ENCODE measurements around the gene EP400. TPM values are rescaled to one million over a fixed set of nuclear protein-coding genes. Genes with fewer than 3 reads are reported as not detected.

Gene EP400
- total and polyA plus RNA-seq, 8 donors = 5.2 to 39.8 (median 21.6) TPM

DNA sequence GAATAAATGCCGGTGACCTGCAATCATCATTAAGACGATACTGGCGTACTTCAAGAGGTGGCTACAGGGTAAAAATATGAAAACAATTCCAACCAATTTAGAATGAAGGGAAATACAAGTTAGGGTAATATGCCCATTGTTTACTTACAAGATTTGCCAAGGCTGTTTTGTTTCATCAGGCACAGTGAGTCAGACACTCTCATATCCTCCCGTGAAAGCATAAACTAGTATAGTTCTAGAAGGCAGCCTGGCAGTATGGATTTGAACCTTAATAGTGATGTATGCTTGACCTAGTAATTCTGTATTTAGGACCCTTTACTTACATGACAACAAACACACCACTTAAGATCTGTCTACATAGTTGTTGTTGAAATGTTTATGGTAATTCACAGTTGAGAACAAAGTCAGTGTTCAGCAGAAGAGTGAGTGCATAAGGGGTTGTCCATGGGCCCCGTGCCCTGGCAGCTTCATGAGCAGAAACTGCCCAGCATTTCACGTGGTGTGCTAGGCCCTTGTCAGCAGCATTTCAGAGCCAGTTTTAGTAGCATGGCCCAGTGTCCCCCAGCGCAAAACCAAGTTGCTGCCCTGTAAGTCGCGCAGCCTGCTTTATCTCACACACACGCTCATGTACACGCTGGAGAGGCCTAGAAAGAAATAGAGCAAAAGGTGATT is 80.8 kb downstream of the EP400 start:
- Histone ChIP-seq H3K27me3 (no peaks in the 10 kb centered on the region), H3K36me3 (peaks cover 81 to 100% (median 100%) of the 10 kb centered on the region in 4 donors), H3K9me3 (no peaks in the 10 kb centered on the region), H3K27ac (no peak overlapping the region), H3K4me1 (no peaks in the 10 kb centered on the region), H3K4me3 (no peak overlapping the region)
- DNase-seq = no peak
- intact Hi-C loops (cut with DNase I; ENCODE audit: low total_unique reads) = no loop called here
- TF ChIP-seq, protein P1, sequence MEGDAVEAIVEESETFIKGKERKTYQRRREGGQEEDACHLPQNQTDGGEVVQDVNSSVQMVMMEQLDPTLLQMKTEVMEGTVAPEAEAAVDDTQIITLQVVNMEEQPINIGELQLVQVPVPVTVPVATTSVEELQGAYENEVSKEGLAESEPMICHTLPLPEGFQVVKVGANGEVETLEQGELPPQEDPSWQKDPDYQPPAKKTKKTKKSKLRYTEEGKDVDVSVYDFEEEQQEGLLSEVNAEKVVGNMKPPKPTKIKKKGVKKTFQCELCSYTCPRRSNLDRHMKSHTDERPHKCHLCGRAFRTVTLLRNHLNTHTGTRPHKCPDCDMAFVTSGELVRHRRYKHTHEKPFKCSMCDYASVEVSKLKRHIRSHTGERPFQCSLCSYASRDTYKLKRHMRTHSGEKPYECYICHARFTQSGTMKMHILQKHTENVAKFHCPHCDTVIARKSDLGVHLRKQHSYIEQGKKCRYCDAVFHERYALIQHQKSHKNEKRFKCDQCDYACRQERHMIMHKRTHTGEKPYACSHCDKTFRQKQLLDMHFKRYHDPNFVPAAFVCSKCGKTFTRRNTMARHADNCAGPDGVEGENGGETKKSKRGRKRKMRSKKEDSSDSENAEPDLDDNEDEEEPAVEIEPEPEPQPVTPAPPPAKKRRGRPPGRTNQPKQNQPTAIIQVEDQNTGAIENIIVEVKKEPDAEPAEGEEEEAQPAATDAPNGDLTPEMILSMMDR (IDR thresholded peaks at IDR 0.05) = no peak
- TF ChIP-seq EP300 (IDR thresholded peaks at IDR 0.05) (no peak), POLR2AphosphoS5 (IDR thresholded peaks at IDR 0.05) (no peak), POLR2A (IDR thresholded peaks at IDR 0.05) (no peak)
- 90 to 94% (median 92%) methylated on average over 11 of the region's 11 CpGs for WGBS, 5 donors

GRCh38 chr12:132033627-132034026 is 83.9 kb downstream of the EP400 start:
- TF ChIP-seq POLR2A (IDR thresholded peaks at IDR 0.05) (no peak), POLR2AphosphoS5 (IDR thresholded peaks at IDR 0.05) (no peak), EP300 (IDR thresholded peaks at IDR 0.05) (no peak)
- TF ChIP-seq, protein P1 (IDR thresholded peaks at IDR 0.05) = no peak
- H3K9me3 ChIP-seq = no peaks in the 10 kb centered on the region
- no peak overlapping the region for H3K27ac ChIP-seq
- no peaks in the 10 kb centered on the region for H3K4me1 ChIP-seq
- WGBS, 5 donors = 90 to 96% (median 93%) methylated on average over 5 of the region's 5 CpGs
- H3K4me3 ChIP-seq = no peak overlapping the region
- H3K27me3 ChIP-seq = no peaks in the 10 kb centered on the region
- DNase-seq = no peak
- H3K36me3 ChIP-seq = peaks cover 72 to 100% (median 100%) of the 10 kb centered on the region in 4 donors
- intact Hi-C loops (cut with DNase I; ENCODE audit: low total_unique reads) = no loop called here

GRCh38 chr12:132036063-132036683 is 86.4 kb downstream of the EP400 start:
- 93 to 95% (median 94%) methylated on average over 31 of the region's 31 CpGs for WGBS, 5 donors
- Histone ChIP-seq H3K27ac (no peak overlapping the region), H3K4me1 (no peaks in the 10 kb centered on the region), H3K36me3 (peaks cover 58 to 98% (median 97%) of the 10 kb centered on the region in 4 donors), H3K27me3 (no peaks in the 10 kb centered on the region), H3K9me3 (no peaks in the 10 kb centered on the region), H3K4me3 (no peak overlapping the region)
- intact Hi-C loops (cut with DNase I; ENCODE audit: low total_unique reads) = no loop called here
- TF ChIP-seq POLR2AphosphoS5 (IDR thresholded peaks at IDR 0.05) (no peak), EP300 (IDR thresholded peaks at IDR 0.05) (no peak), POLR2A (IDR thresholded peaks at IDR 0.05) (no peak)
- TF ChIP-seq, protein P1 (IDR thresholded peaks at IDR 0.05) = no peak
- no peak for DNase-seq

DNA sequence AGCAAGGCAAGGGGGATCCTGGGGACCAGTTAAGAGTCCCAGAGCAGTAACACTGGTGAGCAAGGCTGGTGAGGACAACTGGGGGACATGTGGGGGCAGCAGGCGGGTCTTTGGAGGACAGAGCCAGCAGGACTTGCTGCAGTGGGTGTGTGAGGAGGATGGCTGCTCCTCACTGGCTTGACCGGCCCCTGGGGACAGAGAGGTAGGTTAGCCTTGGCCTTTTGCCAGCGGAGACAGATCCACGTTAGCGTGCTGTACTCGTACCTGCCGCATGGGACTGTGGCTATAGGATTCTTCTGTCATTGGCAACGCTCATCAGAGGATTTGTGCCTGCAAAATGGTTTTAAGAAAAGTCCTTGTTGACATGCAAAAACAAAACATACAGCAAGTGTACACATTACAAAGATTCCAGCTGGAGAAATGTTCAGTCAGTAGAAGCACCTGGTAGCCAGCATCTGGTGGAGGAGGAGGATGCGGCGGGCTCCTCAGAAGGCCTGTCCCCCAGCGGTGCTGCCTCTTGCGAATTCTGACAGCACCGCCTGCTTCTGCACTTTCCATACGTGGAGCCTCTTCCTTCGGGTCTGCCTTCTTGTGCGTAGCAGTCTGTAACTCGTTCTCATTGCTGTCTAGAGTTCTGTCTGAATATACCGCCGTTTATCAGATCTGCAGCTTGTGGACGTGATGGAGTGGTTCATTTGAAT is 91.3 kb downstream of the EP400 start:
- WGBS, 5 donors = 88 to 92% (median 91%) methylated on average over 20 of the region's 20 CpGs
- intact Hi-C loops (cut with DNase I; ENCODE audit: low total_unique reads) = no loop called here
- TF ChIP-seq, protein P1 (IDR thresholded peaks at IDR 0.05) = no peak
- TF ChIP-seq POLR2A (IDR thresholded peaks at IDR 0.05) (no peak), POLR2AphosphoS5 (IDR thresholded peaks at IDR 0.05) (no peak), EP300 (IDR thresholded peaks at IDR 0.05) (no peak)

More for the DNA sequence above, 91.3 kb downstream of the EP400 start:
- Histone ChIP-seq H3K9me3 (no peaks in the 10 kb centered on the region), H3K36me3 (peaks cover 53 to 98% (median 94%) of the 10 kb centered on the region in 4 donors), H3K27me3 (no peaks in the 10 kb centered on the region), H3K27ac (no peak overlapping the region), H3K4me3 (no peak overlapping the region), H3K4me1 (no peaks in the 10 kb centered on the region)
- no peak for DNase-seq
